Measurements from ENCODE around the gene AARS1. TPM values are rescaled to one million over a fixed set of nuclear protein-coding genes. Genes with fewer than 3 reads are reported as not detected.

AARS1 gene
- total and polyA plus RNA-seq, 10 of the 15 experiments (the other 5 are each of a cell fraction or from before 2014, with no cell fraction given), result 21.5 to 143 (median 96.9) TPM

- TF ChIP-seq RELB (IDR thresholded peaks at IDR 0.05; ENCODE audit: low read depth), result no peak
- peak; percentile 41 for TF ChIP-seq E2F8 (IDR thresholded peaks at IDR 0.05; ENCODE audit: low read depth, partially characterized antibody)
- peak; percentile 50; the same call in 1 of the 2 replicates for TF ChIP-seq RB1 (IDR thresholded peaks at IDR 0.05; ENCODE audit: borderline replicate concordance)
- TF ChIP-seq SPI1 (IDR thresholded peaks at IDR 0.05; ENCODE audit: borderline replicate concordance, insufficient read depth, low read depth, low read length), result no peak
- TF ChIP-seq ATF3 (IDR thresholded peaks at IDR 0.05; ENCODE audit: borderline replicate concordance, extremely low read depth, low read depth, low read length), result no peak
- TF ChIP-seq BCL11A (IDR thresholded peaks at IDR 0.05; ENCODE audit: low read depth, low read length), result no peak
- TF ChIP-seq BMI1 (IDR thresholded peaks at IDR 0.05; ENCODE audit: borderline replicate concordance), result no peak
- peak; percentile 26; the same call in 1 of the 2 replicates for TF ChIP-seq ZBTB40 (IDR thresholded peaks at IDR 0.05; ENCODE audit: borderline replicate concordance)
- no peak for TF ChIP-seq NR2C1 (IDR thresholded peaks at IDR 0.05)
- peak; percentile 86 for TF ChIP-seq BACH1 (IDR thresholded peaks at IDR 0.05; ENCODE audit: borderline replicate concordance)
- no peak for TF ChIP-seq HCFC1 (IDR thresholded peaks at IDR 0.05; ENCODE audit: low read length)
- TF ChIP-seq BHLHE40 (IDR thresholded peaks at IDR 0.05; ENCODE audit: borderline replicate concordance in 1 of 2, low read depth in 2 of 2, low read length in 1 of 2), result peak in 1 of 2 experiments; percentile 41; a peak in 2 of 4 replicates
- no peak for TF ChIP-seq SREBF1 (IDR thresholded peaks at IDR 0.05; ENCODE audit: low read length)
- peak; percentile 59 for TF ChIP-seq USF1 (IDR thresholded peaks at IDR 0.05; ENCODE audit: borderline replicate concordance, extremely low read length, insufficient read depth, low read depth, low read length)
- TF ChIP-seq RBBP5 (conservative IDR thresholded peaks at IDR 0.05), result no peak
- peak; percentile 86 for TF ChIP-seq CBFB (IDR thresholded peaks at IDR 0.05; ENCODE audit: low read depth)
- TF ChIP-seq TBL1XR1 (IDR thresholded peaks at IDR 0.05; ENCODE audit: low read depth, low read length), result no peak; the same call in 1 of the 2 replicates
Measured at GRCh38 chr16:70289229-70290094, at the start of gene AARS1 (continued).
